H1 (cell line): ENCODE measurements around the gene TET1. TPM values are rescaled to one million over a fixed set of nuclear protein-coding genes. Genes with fewer than 3 reads are reported as not detected.

Experiments
- CTCF ChIA-PET: fragments of 300-600 bp; sonication (Branson Sonifier 250); formaldehyde crosslinking; loops from one replicate; lab custom pipeline; 2021; ENCODE audit not compliant: partially characterized antibody; lab: Charles Lee
- POLR2A ChIA-PET: fragments of 300-600 bp; sonication (Branson Sonifier 250); formaldehyde crosslinking; loops from one replicate; lab custom pipeline; 2021; ENCODE audit warnings: inconsistent platforms; ENCODE audit not compliant: partially characterized antibody; lab: Charles Lee
- DNase-seq, 2 experiments: peaks; one replicate each; pipeline versions ENCODE4 v3.0.0 to v3.0.0-alpha.2; 2010 to 2022; ENCODE audit warnings: low spot score in 2 of 2, low read depth in 1 of 2, mixed read lengths in 1 of 2
- FAIRE-seq: peaks from 2 replicates; lab custom pipeline; 2011; peaks lifted over from hg19 to GRCh38; lab: Jason Lieb, UNC
- H2AFZ ChIP-seq: 2 replicates; pipeline ENCODE4 v1.8.1; 2012; ENCODE audit warnings: low read length, inconsistent platforms
- H2AK5ac ChIP-seq: 2 replicates; pipeline ENCODE4 v1.6.1; 2013; ENCODE audit warnings: low read depth, low read length
- H2BK120ac ChIP-seq: replicated peaks from 2 replicates; pipeline ENCODE3; 2013; ENCODE audit warnings: low read depth, low read length, inconsistent platforms
- H2BK12ac ChIP-seq: 2 replicates; pipeline ENCODE4 v1.6.1; 2013; ENCODE audit warnings: low read depth, low read length
- H2BK15ac ChIP-seq: 2 replicates; pipeline ENCODE4 v1.6.1; 2013; ENCODE audit warnings: low read length
- H2BK20ac ChIP-seq: 2 replicates; pipeline ENCODE4 v1.6.1; 2013; ENCODE audit warnings: low read length
- H2BK5ac ChIP-seq: 2 replicates; pipeline ENCODE4 v1.6.1; 2013; ENCODE audit warnings: low read depth, low read length
- H3K14ac ChIP-seq: 2 replicates; pipeline ENCODE4 v1.6.1; 2013; ENCODE audit warnings: inconsistent platforms; ENCODE audit not compliant: insufficient read length
- H3K18ac ChIP-seq: 2 replicates; pipeline ENCODE4 v1.6.1; 2013; ENCODE audit warnings: low read length; ENCODE audit errors: extremely low read depth
- H3K23ac ChIP-seq: 2 replicates; pipeline ENCODE4 v1.6.1; 2013; ENCODE audit warnings: inconsistent platforms; ENCODE audit not compliant: insufficient read length
- H3K23me2 ChIP-seq: 2 replicates; pipeline ENCODE4 v1.6.1; 2013; ENCODE audit warnings: low read depth, low read length
- H3K27ac ChIP-seq: 2 replicates; pipeline ENCODE4 v1.6.1; 2011; ENCODE audit warnings: low read depth, low read length, inconsistent platforms
- H3K27me3 ChIP-seq, 4 experiments: replicated peaks in 1 of 4; 1 replicate in 1 of 4; 2 replicates in 3 of 4; pipeline versions ENCODE4 v1.6.1 to v1.8.1; 2011 to 2013; ENCODE audit warnings: low read length in 3 of 4, mild to moderate bottlenecking in 3 of 4, inconsistent platforms in 2 of 4, mixed read lengths in 2 of 4, moderate library complexity in 1 of 4; ENCODE audit not compliant: control insufficient read depth in 3 of 4, insufficient read depth in 3 of 4; ENCODE audit errors: extremely low read depth in 1 of 4
- H3K36me3 ChIP-seq, 4 experiments: 2 replicates each; pipeline versions ENCODE4 v1.6.1 to v1.8.1; 2011 to 2013; ENCODE audit warnings: mild to moderate bottlenecking in 4 of 4, low read length in 3 of 4, moderate library complexity in 2 of 4, control low read depth in 1 of 4, inconsistent platforms in 1 of 4; ENCODE audit not compliant: insufficient read depth in 4 of 4, control insufficient read depth in 2 of 4
- H3K4ac ChIP-seq: replicated peaks from 2 replicates; pipeline ENCODE3; 2013; ENCODE audit warnings: low read length, low read depth, mixed read lengths, inconsistent platforms; ENCODE audit not compliant: insufficient read length
- H3K4me1 ChIP-seq, 4 experiments: replicated peaks in 1 of 4; 1 replicate in 1 of 4; 2 replicates in 3 of 4; pipeline versions ENCODE4 v1.6.1 to v1.8.1; 2011 to 2013; ENCODE audit warnings: low read length in 3 of 4, inconsistent platforms in 2 of 4, mixed read lengths in 1 of 4; ENCODE audit not compliant: insufficient read depth in 4 of 4, control insufficient read depth in 3 of 4
- H3K4me2 ChIP-seq, 2 experiments: 2 replicates each; pipeline versions ENCODE4 v1.6.1 to v1.8.1; 2011 to 2013; ENCODE audit warnings: low read depth in 2 of 2, low read length in 2 of 2, control low read depth in 1 of 2, inconsistent platforms in 1 of 2, mild to moderate bottlenecking in 1 of 2; ENCODE audit not compliant: insufficient read depth in 1 of 2
- H3K4me3 ChIP-seq, 4 experiments: fragments of 200-600, 300-600 bp in 1 of 4; sonication (generic), shearing (Covaris generic), sonication (Bioruptor Twin) in 1 of 4; 2 replicates each; pipeline versions ENCODE4 v1.5.1 to v1.8.1; 2011 to 2016; ENCODE audit warnings: low read length in 4 of 4, low read depth in 3 of 4, control low read depth in 2 of 4, inconsistent platforms in 2 of 4, mild to moderate bottlenecking in 2 of 4, mixed read lengths in 1 of 4, moderate library complexity in 1 of 4; ENCODE audit not compliant: insufficient read depth in 2 of 4; ENCODE audit errors: extremely low read depth in 1 of 4
- H3K56ac ChIP-seq: replicated peaks from 2 replicates; pipeline ENCODE3; 2013; ENCODE audit warnings: low read depth, mild to moderate bottlenecking, mixed read lengths, low read length, inconsistent platforms; ENCODE audit not compliant: insufficient read length
- H3K79me1 ChIP-seq: 2 replicates; pipeline ENCODE4 v1.6.1; 2013; ENCODE audit warnings: low read depth, low read length, control low read depth
- H3K79me2 ChIP-seq, 2 experiments: 2 replicates each; pipeline versions ENCODE4 v1.6.1 to v1.8.1; 2012 to 2013; ENCODE audit warnings: low read length in 2 of 2, mild to moderate bottlenecking in 2 of 2, inconsistent platforms in 1 of 2; ENCODE audit not compliant: insufficient read depth in 2 of 2, control insufficient read depth in 1 of 2
- H3K9ac ChIP-seq, 4 experiments: replicated peaks in 1 of 4; 1 replicate in 1 of 4; 2 replicates in 3 of 4; pipeline versions ENCODE4 v1.6.1 to v1.8.1; 2011 to 2013; ENCODE audit warnings: low read depth in 3 of 4, low read length in 3 of 4, control low read depth in 2 of 4, mild to moderate bottlenecking in 2 of 4, moderate library complexity in 2 of 4, inconsistent platforms in 1 of 4; ENCODE audit errors: extremely low read depth in 1 of 4
- H3K9me3 ChIP-seq, 2 experiments: 2 replicates each; pipeline versions ENCODE4 v1.6.1 to v1.8.1; 2012 to 2013; ENCODE audit warnings: mild to moderate bottlenecking in 2 of 2, moderate library complexity in 2 of 2, control low read depth in 1 of 2, inconsistent platforms in 1 of 2, low read depth in 1 of 2, low read length in 1 of 2, mixed read lengths in 1 of 2; ENCODE audit not compliant: insufficient read depth in 2 of 2
- H4K20me1 ChIP-seq, 2 experiments: replicated peaks in 1 of 2; 2 replicates each; pipeline versions ENCODE3 to v1.8.1; 2011 to 2013; ENCODE audit warnings: inconsistent platforms in 2 of 2, low read length in 2 of 2, mild to moderate bottlenecking in 1 of 2; ENCODE audit not compliant: insufficient read depth in 2 of 2, control insufficient read depth in 1 of 2
- H4K5ac ChIP-seq: 2 replicates; pipeline ENCODE4 v1.6.1; 2013; ENCODE audit warnings: low read length, low read depth, mixed read lengths, inconsistent platforms; ENCODE audit not compliant: insufficient read length
- H4K8ac ChIP-seq: 2 replicates; pipeline ENCODE4 v1.8.0; 2013; ENCODE audit warnings: mild to moderate bottlenecking, moderate library complexity, low read length, inconsistent platforms; ENCODE audit not compliant: insufficient read depth; ENCODE audit errors: extremely low read depth
- H4K91ac ChIP-seq: replicated peaks from 2 replicates; pipeline ENCODE3; 2013; ENCODE audit warnings: low read length, mixed read lengths, inconsistent platforms; ENCODE audit not compliant: insufficient read length
- ASH2L ChIP-seq: fragments of 200-600, 300-600 bp; sonication (generic); IDR thresholded peaks from one replicate; pipeline ENCODE4 v1.7.1; 2017; ENCODE audit warnings: low read length
- CHD2 ChIP-seq: IDR thresholded peaks from 2 replicates; pipeline ENCODE4 v1.6.1; 2012; ENCODE audit warnings: low read length, improper control_type of control experiment
- EZH2 ChIP-seq: fragments of 200-600 bp; sonication (generic); IDR thresholded peaks from 2 replicates; pipeline ENCODE4 v1.7.1; 2012; ENCODE audit warnings: low read depth, mild to moderate bottlenecking, moderate library complexity, low read length, inconsistent platforms; ENCODE audit not compliant: severe bottlenecking
- FOSL1 ChIP-seq: IDR thresholded peaks from 2 replicates; pipeline ENCODE4 v1.6.1; 2011; ENCODE audit warnings: mild to moderate bottlenecking, low read depth, low read length, moderate library complexity; ENCODE audit not compliant: insufficient read depth
- HDAC2 ChIP-seq, 2 experiments: fragments of 300-600 bp in 1 of 2; sonication (generic) in 1 of 2; IDR thresholded peaks; 2 replicates each; pipeline ENCODE4 v1.6.1; 2011 to 2012; ENCODE audit warnings: low read depth in 2 of 2, low read length in 2 of 2, mild to moderate bottlenecking in 2 of 2, moderate library complexity in 2 of 2, borderline replicate concordance in 1 of 2, inconsistent platforms in 1 of 2
- JUN ChIP-seq: IDR thresholded peaks from 2 replicates; pipeline ENCODE4 v1.6.1; 2011; ENCODE audit warnings: low read depth, mild to moderate bottlenecking, improper control_type of control experiment, low read length
- RBBP5 ChIP-seq: IDR thresholded peaks from 2 replicates; pipeline ENCODE4 v1.7.1; 2012; ENCODE audit warnings: low read depth, mild to moderate bottlenecking, inconsistent platforms, low read length, moderate library complexity, borderline replicate concordance
- SRF ChIP-seq: IDR thresholded peaks from 2 replicates; pipeline ENCODE4 v1.6.1; 2011; ENCODE audit warnings: mild to moderate bottlenecking, low read depth, low read length, moderate library complexity
- SUZ12 ChIP-seq: fragments of 200-600 bp; sonication (generic); IDR thresholded peaks from 2 replicates; pipeline ENCODE4 v1.6.1; 2012; ENCODE audit warnings: mild to moderate bottlenecking, inconsistent platforms, low read length, moderate library complexity, mixed read lengths
- USF2 ChIP-seq: IDR thresholded peaks from 2 replicates; pipeline ENCODE4 v1.6.1; 2011; ENCODE audit warnings: low read length, improper control_type of control experiment
- YY1 ChIP-seq: IDR thresholded peaks from 2 replicates; pipeline ENCODE4 v1.6.1; 2011; ENCODE audit warnings: low read depth, mild to moderate bottlenecking, low read length
- ZNF274 ChIP-seq: IDR thresholded peaks from 2 replicates; pipeline ENCODE4 v1.7.0; 2012; ENCODE audit warnings: low read length, borderline replicate concordance; ENCODE audit errors: extremely low read depth
- WGBS, 2 experiments: shearing (Covaris generic) in 1 of 2; methylation state at CpG; one replicate each; pipeline versions ENCODE4 v1.1.6 to v1.1.7; 2013 to 2015; ENCODE audit warnings: low lambda C conversion rate in 2 of 2, mixed read lengths in 2 of 2, inconsistent platforms in 1 of 2, low coverage in 1 of 2, missing lambda C conversion rate in 1 of 2; ENCODE audit not compliant: insufficient replicate concordance in 2 of 2, insufficient coverage in 1 of 2, insufficient read length in 1 of 2; ENCODE audit errors: extremely low coverage in 1 of 2, missing lambda C conversion rate in 1 of 2; 5-methylcytosine and 5-hydroxymethylcytosine counted together
- polyA plus RNA-seq, 7 experiments: library from polyadenylated mRNA; depleted of rRNA in 3 of 7; stranded (reverse) in 5 of 7; unstranded in 2 of 7; fragments of >200 nt in 5 of 7; fragments of 200-250 nt in 2 of 7; gene quantifications; 1 replicate in 5 of 7; 2 replicates in 1 of 7; 4 replicates in 1 of 7; pipeline versions ENCODE4 v1.2.1 to v1.2.3, GENCODE V29; 2011 to 2013; ENCODE audit warnings: missing spikeins in 2 of 7, mixed read lengths in 2 of 7
- total RNA-seq: library from RNA; stranded (reverse); fragmentation: NEBNext Ultra II Directional; extraction: Animal tissue kit (Norgen Biotek cat#: 25700); gene quantifications from 2 replicates; pipeline ENCODE4 v1.2.1, GENCODE V29; 2021

Gene TET1
- total and polyA plus RNA-seq, 2 of the 8 experiments (the other 6 are each of a cell fraction or from before 2014, with no cell fraction given), result 15.2 to 69.3 TPM

GRCh38 chr10:68611227-68611626 is 51.1 kb downstream of the TET1 start:
- no peak overlapping the region for H2AFZ ChIP-seq
- no peak overlapping the region for H3K14ac ChIP-seq
- H3K4me3 ChIP-seq, result no peak overlapping the region
- ChIA-PET CTCF (interaction anchor here (1.2 to 1.4 kb wide), 2 partner anchors 10 to 60 kb away, joined by 3 to 6 read pairs; no protein-coding TSS in a partner anchor), POLR2A (interaction anchor here (0.5 to 2.0 kb wide), 7 partner anchors 10 to 278 kb away, joined by 3 to 8 read pairs (median 4); partner anchors contain the start of gene CCAR1)
- no peak overlapping the region for H3K18ac ChIP-seq
- H4K20me1 ChIP-seq, result peaks cover 0 to 6% of the 10 kb centered on the region in 2 experiments
- no peaks in the 10 kb centered on the region for H3K27me3 ChIP-seq
- H3K23ac ChIP-seq, result no peak overlapping the region
- H3K56ac ChIP-seq, result no peak overlapping the region
- H3K27ac ChIP-seq, result no peak overlapping the region
- H2BK12ac ChIP-seq, result no peak overlapping the region
- peaks cover 0 to 12% (median 2%) of the 10 kb centered on the region in 4 experiments; a peak in 3 of 8 replicates for H3K36me3 ChIP-seq
- H3K4ac ChIP-seq, result no peak overlapping the region
- H4K91ac ChIP-seq, result no peak overlapping the region
- WGBS, 2 experiments, result 100% methylated on average over 3 of the region's 3 CpGs; no CpG with 5 or more reads in 1 of the 2 experiments
- no peak overlapping the region for H2BK120ac ChIP-seq
- no peaks in the 10 kb centered on the region for H3K9me3 ChIP-seq
- H3K4me1 ChIP-seq, result no peaks in the 10 kb centered on the region
- H3K4me2 ChIP-seq, result no peak overlapping the region
- no peak overlapping the region for H4K5ac ChIP-seq
- H3K79me2 ChIP-seq, result peaks cover 0 to 31% of the 10 kb centered on the region in 2 experiments; a peak in 3 of 4 replicates
- no peak overlapping the region for H4K8ac ChIP-seq
- H2BK15ac ChIP-seq, result no peak overlapping the region
- no peak overlapping the region for H3K9ac ChIP-seq
- H2BK5ac ChIP-seq, result no peak overlapping the region
- no peak overlapping the region for H2AK5ac ChIP-seq
- no peak for DNase-seq
- no peak for FAIRE-seq
- H3K23me2 ChIP-seq, result no peaks in the 10 kb centered on the region
- no peaks in the 10 kb centered on the region for H3K79me1 ChIP-seq
- H2BK20ac ChIP-seq, result no peak overlapping the region
- no peak for TF ChIP-seq HDAC2 (IDR thresholded peaks at IDR 0.05; ENCODE audit: borderline replicate concordance in 1 of 2, low read depth in 2 of 2, low read length in 2 of 2)
- TF ChIP-seq FOSL1, result no peak
- TF ChIP-seq USF2, result no peak
- no peak for TF ChIP-seq ASH2L
- TF ChIP-seq JUN, result no peak
- no peak for TF ChIP-seq YY1
- TF ChIP-seq EZH2, result no peak
- TF ChIP-seq ZNF274, result no peak
- no peak for TF ChIP-seq RBBP5
- TF ChIP-seq SUZ12, result no peak
- no peak for TF ChIP-seq SRF
- no peak for TF ChIP-seq CHD2
